ENCODE data around the gene NAA38.

The NAA38 gene

DNA sequence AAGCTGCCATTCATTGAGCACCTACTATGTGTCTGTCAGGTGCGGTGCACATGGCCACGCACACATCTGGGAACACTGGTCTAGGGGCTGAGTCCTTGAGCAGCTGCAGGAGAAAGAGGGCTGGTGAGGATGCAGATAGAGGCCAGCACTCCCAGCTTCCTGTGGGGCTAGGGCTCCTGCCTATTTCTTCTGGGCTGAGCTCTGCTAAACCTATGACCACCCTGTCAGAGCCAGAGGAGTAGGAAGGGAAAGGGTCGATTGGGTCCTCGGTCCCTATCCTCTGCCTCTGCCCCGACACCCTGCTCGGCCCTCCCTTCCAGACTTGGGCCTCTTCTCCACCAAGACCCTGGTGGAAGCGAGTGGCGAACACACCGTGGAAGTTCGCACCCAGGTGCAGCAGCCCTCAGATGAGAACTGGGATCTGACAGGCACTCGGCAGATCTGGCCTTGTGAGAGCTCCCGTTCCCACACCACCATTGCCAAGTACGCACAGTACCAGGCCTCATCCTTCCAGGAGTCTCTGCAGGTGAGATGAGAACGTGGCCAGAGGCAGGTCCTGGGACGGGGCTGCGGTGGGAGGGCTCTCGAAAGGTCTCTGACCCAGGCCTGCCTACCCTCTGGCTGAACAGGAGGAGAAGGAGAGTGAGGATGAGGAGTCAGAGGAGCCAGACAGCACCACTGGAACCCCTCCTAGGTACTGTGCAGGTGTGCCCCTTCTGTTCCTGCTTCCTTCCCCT is 6.5 kb downstream of the NAA38 start:
- Mint-ChIP-seq H3K27ac (peak overlapping the region; percentile 70), H3K27me3 (no peaks in the 10 kb centered on the region)
- peak; percentile 3 for ATAC-seq

DNA sequence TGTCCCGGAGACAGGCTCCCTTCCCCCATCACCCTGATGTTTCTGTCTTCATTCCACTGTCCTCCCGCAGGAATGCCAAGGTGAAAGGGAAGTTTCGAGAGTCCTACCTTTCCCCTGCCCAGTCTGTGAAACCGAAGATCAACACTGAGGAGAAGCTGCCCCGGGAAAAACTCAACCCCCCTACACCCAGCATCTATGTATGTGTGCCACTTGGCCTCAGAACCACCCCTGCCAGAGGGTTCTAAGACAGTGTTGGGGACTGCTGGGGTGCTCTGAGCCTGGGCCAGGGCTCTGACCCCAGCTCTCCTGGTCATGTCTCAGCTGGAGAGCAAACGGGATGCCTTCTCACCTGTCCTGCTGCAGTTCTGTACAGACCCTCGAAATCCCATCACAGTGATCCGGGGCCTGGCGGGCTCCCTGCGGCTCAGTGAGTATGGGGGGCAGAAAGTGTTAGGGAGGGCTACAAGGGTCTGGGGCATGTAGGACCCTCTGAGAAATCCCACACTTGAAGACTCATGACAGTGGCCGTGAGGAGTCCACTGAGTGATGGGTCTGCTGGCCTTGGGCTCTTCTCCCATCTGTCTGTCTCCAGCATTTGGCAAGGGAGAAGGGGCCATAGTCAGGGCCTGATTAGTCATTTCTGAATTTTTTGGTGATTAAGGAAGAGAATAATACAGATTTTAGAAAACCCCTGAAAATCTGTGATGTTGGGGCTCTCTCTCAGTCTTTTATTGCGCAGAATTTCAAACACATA is 7.4 kb downstream of the NAA38 start:
- Mint-ChIP-seq H3K27ac (peak overlapping the region; percentile 46), H3K9me3 (no peaks in the 10 kb centered on the region), H3K27me3 (no peaks in the 10 kb centered on the region), H3K4me1 (peaks cover 53% of the 10 kb centered on the region), H3K36me3 (ENCODE audit: low read depth) (peaks cover 48% of the 10 kb centered on the region), H3K4me3 (peak overlapping the region; percentile 43)
- ATAC-seq (no peak), DNase-seq (no peak)

More for the DNA sequence above, 6.5 kb downstream of the NAA38 start:
- Mint-ChIP-seq H3K4me1 (peaks cover 53% of the 10 kb centered on the region), H3K9me3 (no peaks in the 10 kb centered on the region), H3K4me3 (peak overlapping the region; percentile 74), H3K36me3 (ENCODE audit: low read depth) (peaks cover 48% of the 10 kb centered on the region)
- DNase-seq, result no peak

GRCh38 chr17:7849130-7849750 is 8.1 kb downstream of the NAA38 start:
- H3K27ac Mint-ChIP-seq, result no peak overlapping the region

GRCh38 chr17:7848739-7849129 is 8.6 kb downstream of the NAA38 start:
- no peak for DNase-seq
- H3K27ac Mint-ChIP-seq, result no peak overlapping the region
- H3K4me3 Mint-ChIP-seq, result no peak overlapping the region
- no peaks in the 10 kb centered on the region for H3K9me3 Mint-ChIP-seq
- H3K36me3 Mint-ChIP-seq (ENCODE audit: low read depth), result peaks cover 46% of the 10 kb centered on the region
- peaks cover 53% of the 10 kb centered on the region for H3K4me1 Mint-ChIP-seq
- no peaks in the 10 kb centered on the region for H3K27me3 Mint-ChIP-seq
- ATAC-seq, result no peak

More at GRCh38 chr17:7849130-7849750, 8.1 kb downstream of the NAA38 start:
- Mint-ChIP-seq H3K36me3 (ENCODE audit: low read depth) (peaks cover 48% of the 10 kb centered on the region), H3K9me3 (no peaks in the 10 kb centered on the region), H3K4me1 (peaks cover 55% of the 10 kb centered on the region), H3K4me3 (peak overlapping the region; percentile 43), H3K27me3 (no peaks in the 10 kb centered on the region)
- no peak for DNase-seq
- ATAC-seq, result no peak

DNA sequence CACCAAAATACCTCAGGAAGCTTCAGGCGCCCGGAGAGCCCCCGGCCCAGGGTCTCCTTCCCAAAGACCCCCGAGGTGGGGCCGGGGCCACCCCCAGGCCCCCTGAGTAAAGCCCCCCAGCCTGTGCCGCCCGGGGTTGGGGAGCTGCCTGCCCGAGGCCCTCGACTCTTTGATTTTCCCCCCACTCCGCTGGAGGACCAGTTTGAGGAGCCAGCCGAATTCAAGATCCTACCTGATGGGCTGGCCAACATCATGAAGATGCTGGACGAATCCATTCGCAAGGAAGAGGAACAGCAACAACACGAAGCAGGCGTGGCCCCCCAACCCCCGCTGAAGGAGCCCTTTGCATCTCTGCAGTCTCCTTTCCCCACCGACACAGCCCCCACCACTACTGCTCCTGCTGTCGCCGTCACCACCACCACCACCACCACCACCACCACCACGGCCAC is 9.2 kb downstream of the NAA38 start:
- Mint-ChIP-seq H3K4me1 (peaks cover 54% of the 10 kb centered on the region), H3K27ac (no peak overlapping the region), H3K36me3 (ENCODE audit: low read depth) (peaks cover 45% of the 10 kb centered on the region), H3K27me3 (no peaks in the 10 kb centered on the region), H3K9me3 (no peaks in the 10 kb centered on the region), H3K4me3 (no peak overlapping the region)
- ATAC-seq, result no peak
- no peak for DNase-seq

DNA sequence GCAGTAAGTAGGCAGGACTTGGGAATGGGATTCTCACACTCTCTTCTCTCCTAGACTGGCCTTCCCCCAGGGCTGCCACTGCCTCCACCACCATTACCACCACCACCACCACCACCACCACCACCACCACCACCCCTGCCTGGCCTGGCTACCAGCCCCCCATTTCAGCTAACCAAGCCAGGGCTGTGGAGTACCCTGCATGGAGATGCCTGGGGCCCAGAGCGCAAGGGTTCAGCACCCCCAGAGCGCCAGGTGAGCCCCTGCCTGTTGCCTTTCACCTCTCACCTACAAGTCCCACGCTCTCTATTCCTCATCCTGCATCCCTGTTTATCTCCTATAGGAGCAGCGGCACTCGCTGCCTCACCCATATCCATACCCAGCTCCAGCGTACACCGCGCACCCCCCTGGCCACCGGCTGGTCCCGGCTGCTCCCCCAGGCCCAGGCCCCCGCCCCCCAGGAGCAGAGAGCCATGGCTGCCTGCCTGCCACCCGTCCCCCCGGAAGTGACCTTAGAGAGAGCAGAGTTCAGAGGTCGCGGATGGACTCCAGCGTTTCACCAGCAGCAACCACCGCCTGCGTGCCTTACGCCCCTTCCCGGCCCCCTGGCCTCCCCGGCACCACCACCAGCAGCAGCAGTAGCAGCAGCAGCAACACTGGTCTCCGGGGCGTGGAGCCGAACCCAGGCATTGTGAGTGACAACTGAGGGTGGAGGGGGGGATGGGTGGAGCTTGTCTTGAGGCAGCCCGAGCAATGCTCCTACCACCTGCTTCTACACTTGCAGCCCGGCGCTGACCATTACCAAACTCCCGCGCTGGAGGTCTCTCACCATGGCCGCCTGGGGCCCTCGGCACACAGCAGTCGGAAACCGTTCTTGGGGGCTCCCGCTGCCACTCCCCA is 10.3 kb downstream of the NAA38 start:
- H3K36me3 Mint-ChIP-seq (ENCODE audit: low read depth), result peaks cover 35% of the 10 kb centered on the region
- peak overlapping the region; percentile 60 for H3K27ac Mint-ChIP-seq
- H3K9me3 Mint-ChIP-seq, result no peaks in the 10 kb centered on the region
- peaks cover 48% of the 10 kb centered on the region for H3K4me1 Mint-ChIP-seq
- H3K4me3 Mint-ChIP-seq, result peak overlapping the region; percentile 91
- ATAC-seq (no peak), DNase-seq (no peak)
- no peaks in the 10 kb centered on the region for H3K27me3 Mint-ChIP-seq

DNA sequence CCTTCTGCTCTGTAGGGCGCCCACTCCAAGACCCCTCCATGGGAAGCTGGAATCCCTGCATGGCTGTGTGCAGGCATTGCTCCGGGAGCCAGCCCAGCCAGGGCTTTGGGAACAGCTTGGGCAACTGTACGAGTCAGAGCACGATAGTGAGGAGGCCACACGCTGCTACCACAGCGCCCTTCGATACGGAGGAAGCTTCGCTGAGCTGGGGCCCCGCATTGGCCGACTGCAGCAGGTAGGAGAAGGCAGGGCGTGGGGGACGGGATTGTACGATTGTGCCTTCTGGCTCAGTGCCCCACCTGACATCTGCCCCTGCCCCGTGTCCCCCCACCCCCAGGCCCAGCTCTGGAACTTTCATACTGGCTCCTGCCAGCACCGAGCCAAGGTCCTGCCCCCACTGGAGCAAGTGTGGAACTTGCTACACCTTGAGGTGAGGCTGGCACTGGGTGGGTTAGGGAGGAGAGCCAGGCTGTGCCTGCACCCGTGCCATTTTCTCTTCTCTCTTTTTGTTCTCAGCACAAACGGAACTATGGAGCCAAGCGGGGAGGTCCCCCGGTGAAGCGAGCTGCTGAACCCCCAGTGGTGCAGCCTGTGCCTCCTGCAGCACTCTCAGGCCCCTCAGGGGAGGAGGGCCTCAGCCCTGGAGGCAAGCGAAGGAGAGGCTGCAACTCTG is 11.2 kb downstream of the NAA38 start:
- ATAC-seq, result no peak
- Mint-ChIP-seq H3K4me1 (peaks cover 44% of the 10 kb centered on the region), H3K9me3 (no peaks in the 10 kb centered on the region), H3K36me3 (ENCODE audit: low read depth) (peaks cover 30% of the 10 kb centered on the region), H3K27ac (peak overlapping the region; percentile 82), H3K4me3 (peak overlapping the region; percentile 91), H3K27me3 (no peaks in the 10 kb centered on the region)
- no peak for DNase-seq

DNA sequence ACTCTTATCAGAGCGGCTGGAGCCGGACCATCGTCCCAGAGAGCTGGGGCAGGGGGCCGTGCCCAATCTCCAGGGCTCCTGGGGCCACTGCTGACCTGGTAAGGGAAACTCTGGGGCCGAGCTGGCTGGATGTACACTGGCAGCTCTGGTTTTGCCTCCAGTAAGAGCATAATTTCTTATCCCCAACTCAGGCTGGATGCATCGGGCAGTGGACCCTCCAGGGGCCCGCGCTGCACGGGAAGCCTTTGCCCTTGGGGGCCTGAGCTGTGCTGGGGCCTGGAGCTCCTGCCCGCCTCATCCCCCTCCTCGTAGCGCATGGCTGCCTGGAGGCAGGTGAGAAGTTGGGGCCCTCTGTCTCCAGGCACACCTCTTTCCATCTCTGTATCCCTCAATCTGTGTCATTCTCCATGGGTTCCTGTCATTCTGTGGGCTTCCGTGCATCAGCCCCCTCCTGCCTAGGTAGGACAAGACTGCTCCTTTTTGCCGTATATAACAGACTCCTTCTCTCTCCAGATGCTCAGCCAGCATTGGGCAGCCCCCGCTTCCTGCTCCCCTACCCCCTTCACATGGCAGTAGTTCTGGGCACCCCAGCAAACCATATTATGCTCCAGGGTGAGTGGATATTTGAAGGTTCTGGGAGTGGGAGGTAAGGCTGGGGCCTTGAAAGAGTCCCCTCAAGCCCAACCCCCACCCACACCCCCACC is 11.8 kb downstream of the NAA38 start:
- DNase-seq (no peak), ATAC-seq (no peak)
- Mint-ChIP-seq H3K4me1 (peaks cover 44% of the 10 kb centered on the region), H3K36me3 (ENCODE audit: low read depth) (peaks cover 26% of the 10 kb centered on the region), H3K27me3 (no peaks in the 10 kb centered on the region), H3K27ac (peak overlapping the region; percentile 99), H3K9me3 (no peaks in the 10 kb centered on the region), H3K4me3 (peak overlapping the region; percentile 91)

DNA sequence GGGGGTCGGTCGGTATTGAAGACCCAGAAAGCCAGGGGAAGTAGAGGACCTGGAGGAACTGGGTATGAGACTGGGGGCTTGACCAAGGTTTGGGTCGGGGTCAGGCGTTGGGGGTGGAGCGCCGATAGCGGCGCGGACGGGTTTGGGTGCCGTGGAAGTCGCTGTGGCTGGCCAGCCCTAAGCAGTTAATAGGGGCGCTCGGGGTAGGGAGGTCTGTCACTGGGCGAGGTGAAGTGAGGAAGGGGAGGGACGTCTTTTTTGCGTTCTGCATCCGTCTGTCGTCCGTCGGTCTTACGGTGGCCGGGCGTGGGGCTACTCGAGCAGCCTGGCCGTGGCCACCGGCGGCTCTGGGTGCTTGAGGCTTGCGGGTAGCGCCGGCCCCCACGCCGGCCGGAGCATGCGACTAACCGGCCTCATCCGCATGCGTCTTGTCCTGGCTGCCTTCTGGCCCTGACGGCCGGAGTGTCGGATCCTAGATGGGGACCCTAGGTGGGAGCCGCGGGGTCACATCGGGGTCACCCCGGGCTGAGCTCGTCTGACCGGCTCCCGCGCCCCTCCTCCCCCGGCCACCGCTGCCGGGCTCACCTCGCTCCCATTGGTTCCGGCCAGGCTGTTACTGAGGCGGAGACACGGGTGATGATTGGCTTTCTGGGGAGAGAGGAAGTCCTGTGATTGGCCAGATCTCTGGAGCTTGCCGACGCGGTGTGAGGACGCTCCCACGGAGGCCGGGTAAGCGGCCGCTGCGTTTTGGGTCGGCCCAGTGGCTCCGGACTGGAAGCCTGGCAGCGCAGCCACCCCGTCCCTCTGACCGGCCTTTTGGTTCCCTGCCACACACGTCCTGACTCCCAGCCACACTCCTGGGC is 12.8 kb downstream of the NAA38 start:
- no peaks in the 10 kb centered on the region for H3K9me3 Mint-ChIP-seq
- H3K27ac Mint-ChIP-seq, result peak overlapping the region; percentile 99
- peaks cover 18% of the 10 kb centered on the region for H3K36me3 Mint-ChIP-seq (ENCODE audit: low read depth)
- DNase-seq (peak; percentile 87), ATAC-seq (peak; percentile 55)
- peaks cover 44% of the 10 kb centered on the region for H3K4me1 Mint-ChIP-seq
- H3K4me3 Mint-ChIP-seq, result peak overlapping the region; percentile 91
- H3K27me3 Mint-ChIP-seq, result no peaks in the 10 kb centered on the region

- H3K27me3 Mint-ChIP-seq, result no peaks in the 10 kb centered on the region
- no peaks in the 10 kb centered on the region for H3K9me3 Mint-ChIP-seq
- peak; percentile 93 for DNase-seq
- H3K4me1 Mint-ChIP-seq, result peaks cover 51% of the 10 kb centered on the region
- ATAC-seq, result peak; percentile 16
- peak overlapping the region; percentile 91 for H3K4me3 Mint-ChIP-seq
- peak overlapping the region; percentile 99 for H3K27ac Mint-ChIP-seq
- H3K36me3 Mint-ChIP-seq (ENCODE audit: low read depth), result peaks cover 18% of the 10 kb centered on the region
Measured at GRCh38 chr17:7843536-7844291, 13.6 kb downstream of the NAA38 start.

GRCh38 chr17:7843257-7843535 is 14.2 kb downstream of the NAA38 start:
- Mint-ChIP-seq H3K36me3 (ENCODE audit: low read depth) (peaks cover 17% of the 10 kb centered on the region), H3K4me3 (peak overlapping the region; percentile 91), H3K27me3 (no peaks in the 10 kb centered on the region), H3K4me1 (peaks cover 54% of the 10 kb centered on the region), H3K9me3 (no peaks in the 10 kb centered on the region), H3K27ac (peak overlapping the region; percentile 99)
- DNase-seq (peak; percentile 71), ATAC-seq (peak; percentile 0)
